CD4-positive, alpha-beta T cell (primary cell): ENCODE data around the gene SMAD6. TPM values are rescaled to one million over a fixed set of nuclear protein-coding genes. Genes with fewer than 3 reads are reported as not detected.

Source experiments
- ATAC-seq: fragments of 200-7000 bp; cut with Tn5 transposase; one replicate; pipeline ENCODE4 v1.10.0; 2022; ENCODE audit warnings: mild to moderate bottlenecking; ENCODE audit not compliant: poor library complexity
- CTCF ChIA-PET: fragments of 350-600 bp; sonication (Branson Sonifier 250); formaldehyde crosslinking; loops from one replicate; lab custom pipeline; 2021; ENCODE audit warnings: antibody characterized with exemption, inconsistent platforms; lab: Charles Lee
- POLR2A ChIA-PET: fragments of 350-600 bp; sonication (Branson Sonifier 250); formaldehyde crosslinking; loops from one replicate; lab custom pipeline; 2021; ENCODE audit warnings: antibody characterized with exemption, inconsistent platforms; lab: Charles Lee
- DNase-seq, 14 experiments: peaks; one replicate each; pipeline ENCODE4 v3.0.0-alpha.2; 2013 to 2020; ENCODE audit warnings: mixed read lengths in 2 of 14
- H3K27ac ChIP-seq, 2 donors: one replicate each; pipeline versions ENCODE4 v1.5.1 to v1.7.0; 2013; ENCODE audit warnings: low read length in 2 of 2, low read depth in 1 of 2, mild to moderate bottlenecking in 1 of 2
- H3K27me3 ChIP-seq, 2 experiments: 1 replicate in 1 of 2; 2 replicates in 1 of 2; pipeline versions ENCODE4 v1.6.1 to v1.7.0; 2013; ENCODE audit warnings: low read length in 2 of 2, control low read depth in 1 of 2, mild to moderate bottlenecking in 1 of 2, moderate library complexity in 1 of 2; ENCODE audit not compliant: insufficient read depth in 2 of 2, control insufficient read depth in 1 of 2
- H3K36me3 ChIP-seq: one replicate; pipeline ENCODE4 v1.6.1; 2013; ENCODE audit warnings: low read length, control low read depth; ENCODE audit not compliant: insufficient read depth
- H3K4me1 ChIP-seq: one replicate; pipeline ENCODE4 v1.6.1; 2013; ENCODE audit warnings: low read length, control low read depth; ENCODE audit not compliant: insufficient read depth
- H3K4me3 ChIP-seq: one replicate; pipeline ENCODE4 v1.5.1; 2013; ENCODE audit warnings: mild to moderate bottlenecking, low read length, moderate library complexity
- H3K9me3 ChIP-seq, 2 experiments: 1 replicate in 1 of 2; 2 replicates in 1 of 2; pipeline versions ENCODE4 v1.6.1 to v1.7.0; 2013; ENCODE audit warnings: low read length in 2 of 2, mild to moderate bottlenecking in 2 of 2, control low read depth in 1 of 2, moderate library complexity in 1 of 2; ENCODE audit not compliant: control insufficient read depth in 1 of 2, insufficient read depth in 1 of 2
- H3K27ac Mint-ChIP-seq: one replicate; pipeline ENCODE4 v1.8.0; 2020; ENCODE audit warnings: mixed read lengths
- H3K27me3 Mint-ChIP-seq: one replicate; pipeline ENCODE4 v1.8.0; 2021; ENCODE audit warnings: mixed read lengths
- H3K36me3 Mint-ChIP-seq: one replicate; pipeline ENCODE4 v1.8.0; 2021; ENCODE audit warnings: low read depth, mixed read lengths
- H3K4me1 Mint-ChIP-seq: one replicate; pipeline ENCODE4 v1.8.0; 2021; ENCODE audit warnings: low read depth, mixed read lengths
- H3K4me3 Mint-ChIP-seq: one replicate; pipeline ENCODE4 v1.8.0; 2020; ENCODE audit warnings: mild to moderate bottlenecking, mixed read lengths
- H3K9me3 Mint-ChIP-seq: one replicate; pipeline ENCODE4 v1.8.0; 2020; ENCODE audit warnings: mixed read lengths
- intact Hi-C, 2 experiments: fragments of 100-400 bp; cut with DNase I in 1 of 2; cut with micrococcal nuclease in 1 of 2; formaldehyde crosslinking; loops; one replicate each; pipeline versions ENCODE4 v1.15.1 to v1.9.0; 2023 to 2025; cut with DNase I, micrococcal nuclease
- total RNA-seq, 174 experiments: library from RNA in 2 of 174; stranded (reverse) in 2 of 174; gene quantifications; one replicate each; pipeline ENCODE4 v1.2.3 and lab custom pipeline; 2021 to 2026
- TF ChIP-seq, protein P1 (sequence below): fragments of 200-600 bp; IDR thresholded peaks from one replicate; pipeline ENCODE4 v1.8.0; 2022; ENCODE audit warnings: antibody characterized with exemption, mild to moderate bottlenecking

Gene SMAD6
- total RNA-seq, 2 experiments from 2014 or later, result 0.59 to 0.69 TPM

DNA sequence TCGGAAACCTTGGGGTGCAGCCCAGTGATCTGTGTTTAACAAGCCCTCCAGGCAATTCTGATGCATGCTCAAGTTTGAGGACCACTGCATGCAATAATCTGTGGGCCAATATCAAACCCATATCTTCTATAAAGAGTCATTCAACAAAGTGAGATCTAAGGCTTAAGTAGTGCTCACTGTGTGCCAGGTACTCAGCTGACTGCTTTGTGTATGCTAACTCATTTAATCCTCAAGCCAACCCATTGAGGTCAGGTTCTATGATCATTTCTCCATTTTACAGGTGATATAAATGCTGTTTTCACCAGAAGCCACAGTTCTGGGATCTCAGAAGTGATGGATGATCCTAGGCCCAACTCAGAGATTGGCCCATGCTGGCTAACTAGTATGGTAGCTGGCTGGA lies 101.7 kb downstream of the SMAD6 start:
- intact Hi-C loops, result no loop called here
- no peak overlapping the region for H3K27ac ChIP-seq
- ATAC-seq (no peak), DNase-seq (no peak)
- POLR2A ChIA-PET, result no interaction called here
- H3K4me3 ChIP-seq, result no peak overlapping the region
- no peaks in the 10 kb centered on the region for H3K4me1 Mint-ChIP-seq
- H3K36me3 ChIP-seq, result no peaks in the 10 kb centered on the region
- no peaks in the 10 kb centered on the region for H3K4me1 ChIP-seq
- H3K9me3 ChIP-seq, result peaks cover 0 to 7% of the 10 kb centered on the region in 2 experiments
- TF ChIP-seq, protein P1, sequence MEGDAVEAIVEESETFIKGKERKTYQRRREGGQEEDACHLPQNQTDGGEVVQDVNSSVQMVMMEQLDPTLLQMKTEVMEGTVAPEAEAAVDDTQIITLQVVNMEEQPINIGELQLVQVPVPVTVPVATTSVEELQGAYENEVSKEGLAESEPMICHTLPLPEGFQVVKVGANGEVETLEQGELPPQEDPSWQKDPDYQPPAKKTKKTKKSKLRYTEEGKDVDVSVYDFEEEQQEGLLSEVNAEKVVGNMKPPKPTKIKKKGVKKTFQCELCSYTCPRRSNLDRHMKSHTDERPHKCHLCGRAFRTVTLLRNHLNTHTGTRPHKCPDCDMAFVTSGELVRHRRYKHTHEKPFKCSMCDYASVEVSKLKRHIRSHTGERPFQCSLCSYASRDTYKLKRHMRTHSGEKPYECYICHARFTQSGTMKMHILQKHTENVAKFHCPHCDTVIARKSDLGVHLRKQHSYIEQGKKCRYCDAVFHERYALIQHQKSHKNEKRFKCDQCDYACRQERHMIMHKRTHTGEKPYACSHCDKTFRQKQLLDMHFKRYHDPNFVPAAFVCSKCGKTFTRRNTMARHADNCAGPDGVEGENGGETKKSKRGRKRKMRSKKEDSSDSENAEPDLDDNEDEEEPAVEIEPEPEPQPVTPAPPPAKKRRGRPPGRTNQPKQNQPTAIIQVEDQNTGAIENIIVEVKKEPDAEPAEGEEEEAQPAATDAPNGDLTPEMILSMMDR, result no peak
- no peaks in the 10 kb centered on the region for H3K27me3 Mint-ChIP-seq
- H3K27ac Mint-ChIP-seq, result no peak overlapping the region
- CTCF ChIA-PET, result no interaction called here
- no peak overlapping the region for H3K4me3 Mint-ChIP-seq
- no peaks in the 10 kb centered on the region for H3K36me3 Mint-ChIP-seq
- H3K9me3 Mint-ChIP-seq, result no peaks in the 10 kb centered on the region
- H3K27me3 ChIP-seq, result peaks cover 0 to 2% of the 10 kb centered on the region in 2 experiments

DNA sequence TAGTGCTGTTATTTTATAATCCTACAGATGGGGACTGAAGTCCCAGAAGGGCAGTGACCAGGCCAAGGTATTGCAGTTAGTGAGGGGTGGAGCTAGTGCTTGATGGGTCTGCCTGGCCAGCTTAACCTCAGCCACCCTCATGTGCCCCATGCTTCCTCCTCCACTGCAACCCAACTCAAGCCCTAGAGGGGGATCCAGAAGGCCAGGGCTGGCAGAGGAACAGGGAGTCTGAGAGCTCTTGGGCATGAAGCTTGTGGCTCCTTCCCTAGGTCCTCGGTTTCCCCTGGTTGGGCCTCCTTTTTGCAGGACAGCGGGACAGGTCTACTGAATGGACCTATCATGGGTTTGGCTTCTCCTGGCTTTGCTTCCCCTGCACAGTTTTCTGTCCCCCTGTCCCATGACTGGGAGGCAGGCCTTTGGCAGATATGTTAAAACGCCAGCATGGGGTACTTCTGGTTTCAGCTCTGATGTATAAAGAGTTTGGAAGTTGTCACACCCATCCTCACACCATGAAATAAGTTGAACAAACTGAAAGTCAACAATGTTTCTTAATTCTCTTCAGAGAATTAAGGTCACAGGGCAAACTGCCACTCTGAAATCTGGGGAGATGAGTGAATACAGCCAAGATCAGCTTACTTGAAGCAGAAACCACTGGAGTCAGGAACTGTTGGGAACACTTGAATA lies 103.3 kb downstream of the SMAD6 start:
- Mint-ChIP-seq H3K9me3 (no peaks in the 10 kb centered on the region), H3K4me1 (no peaks in the 10 kb centered on the region), H3K4me3 (no peak overlapping the region), H3K36me3 (no peaks in the 10 kb centered on the region), H3K27me3 (no peaks in the 10 kb centered on the region), H3K27ac (no peak overlapping the region)
- H3K4me3 ChIP-seq, result no peak overlapping the region
- DNase-seq (no peak), ATAC-seq (no peak)
- H3K4me1 ChIP-seq, result no peaks in the 10 kb centered on the region
- CTCF ChIA-PET, result no interaction called here
- intact Hi-C loops, result no loop called here
- TF ChIP-seq, protein P1, result no peak
- peaks cover 0 to 2% of the 10 kb centered on the region in 2 experiments for H3K27me3 ChIP-seq
- H3K9me3 ChIP-seq, result peaks cover 0 to 7% of the 10 kb centered on the region in 2 experiments
- POLR2A ChIA-PET, result no interaction called here
- H3K27ac ChIP-seq, result no peak overlapping the region
- H3K36me3 ChIP-seq, result no peaks in the 10 kb centered on the region

DNA sequence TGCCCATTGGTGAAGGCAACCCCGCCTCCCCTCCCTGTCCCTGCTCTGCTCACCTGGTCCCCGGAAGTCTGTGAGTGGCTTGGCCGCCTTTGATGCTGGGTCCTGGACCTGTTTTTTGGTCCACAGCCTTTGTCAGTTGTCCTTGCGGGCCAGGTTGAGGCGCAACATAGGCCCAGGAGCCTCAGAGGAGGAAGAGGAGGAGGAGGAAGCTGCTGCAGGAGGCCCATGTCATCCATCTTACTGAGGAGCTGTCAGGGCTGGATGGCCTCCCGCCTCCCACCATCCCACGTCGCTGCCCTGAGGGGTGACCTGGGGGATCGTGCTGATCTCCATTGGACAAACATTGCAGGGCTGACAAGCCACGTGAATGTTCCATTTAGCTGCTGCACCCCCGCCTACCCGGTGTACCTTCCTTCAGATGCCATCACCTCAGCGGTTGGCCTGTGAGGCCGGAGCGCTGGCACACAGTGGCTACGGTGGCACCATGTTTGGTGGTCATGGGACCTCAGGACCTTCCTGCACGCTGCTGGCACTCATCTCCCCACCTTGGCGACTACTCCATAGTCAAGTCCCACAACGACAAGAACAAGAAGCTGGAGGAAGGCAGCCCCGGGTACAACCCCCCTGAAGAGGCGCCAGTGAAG lies 106.3 kb downstream of the SMAD6 start:
- H3K27ac Mint-ChIP-seq, result no peak overlapping the region
- CTCF ChIA-PET, result no interaction called here

More for the DNA sequence above, 106.3 kb downstream of the SMAD6 start:
- Mint-ChIP-seq H3K4me1 (no peaks in the 10 kb centered on the region), H3K9me3 (no peaks in the 10 kb centered on the region), H3K27me3 (no peaks in the 10 kb centered on the region), H3K36me3 (no peaks in the 10 kb centered on the region), H3K4me3 (no peak overlapping the region)
- DNase-seq, result no peak
- TF ChIP-seq, protein P1, result no peak
- Histone ChIP-seq H3K4me1 (no peaks in the 10 kb centered on the region), H3K27me3 (peaks cover 0 to 2% of the 10 kb centered on the region in 2 experiments), H3K9me3 (peaks cover 0 to 7% of the 10 kb centered on the region in 2 experiments), H3K4me3 (no peak overlapping the region), H3K36me3 (no peaks in the 10 kb centered on the region), H3K27ac (no peak overlapping the region)
- no peak for ATAC-seq
- intact Hi-C loops, result no loop called here
- POLR2A ChIA-PET, result no interaction called here
